NCI-H1092 (cell line): ENCODE results near the gene HDGFL3.

Experiments used
- DNase-seq: peaks from one replicate; lab custom pipeline; 2025; lab: John Stamatoyannopoulos, UW

The HDGFL3 gene

GRCh38 chr15:83123529-83123928, 84.1 kb downstream of the HDGFL3 start:
- DNase-seq = no peak

GRCh38 chr15:83119968-83120581, 87.5 kb downstream of the HDGFL3 start:
- DNase-seq = no peak

- no peak for DNase-seq
Measured at GRCh38 chr15:83118968-83119367, 88.7 kb downstream of the HDGFL3 start.

GRCh38 chr15:83118291-83118827, 89.3 kb downstream of the HDGFL3 start:
- DNase-seq = no peak

- no peak for DNase-seq
Measured at GRCh38 chr15:83115831-83116565, 91.6 kb downstream of the HDGFL3 start.

- DNase-seq = no peak
Measured at GRCh38 chr15:83115410-83115809, 92.2 kb downstream of the HDGFL3 start.

GRCh38 chr15:83114856-83115255, 92.8 kb downstream of the HDGFL3 start:
- DNase-seq = no peak

- no peak for DNase-seq
Measured at GRCh38 chr15:83113881-83114674, 93.5 kb downstream of the HDGFL3 start.

- DNase-seq = no peak
Measured at GRCh38 chr15:83112956-83113299, 94.7 kb downstream of the HDGFL3 start.

GRCh38 chr15:83112233-83112955, 95.2 kb downstream of the HDGFL3 start:
- DNase-seq = no peak

GRCh38 chr15:83111149-83111548, 96.5 kb downstream of the HDGFL3 start:
- no peak for DNase-seq

GRCh38 chr15:83110381-83110780, 97.2 kb downstream of the HDGFL3 start:
- no peak for DNase-seq

- DNase-seq = no peak
Measured at GRCh38 chr15:83109532-83109931, 98.1 kb downstream of the HDGFL3 start.

GRCh38 chr15:83108266-83109219, 99.1 kb downstream of the HDGFL3 start:
- DNase-seq = no peak

- DNase-seq = no peak
Measured at GRCh38 chr15:83107841-83108181, 99.8 kb downstream of the HDGFL3 start.

GRCh38 chr15:83106994-83107840, 100.4 kb downstream of the HDGFL3 start, which contains the start of gene TM6SF1:
TM6SF1 (plus strand) TSS chr15:83107645; CDS start chr15:83107681, 36 bp downstream.
- no peak for DNase-seq

GRCh38 chr15:83105440-83105839, 102.2 kb downstream of the HDGFL3 start:
- no peak for DNase-seq

GRCh38 chr15:83104141-83104540, 103.5 kb downstream of the HDGFL3 start:
- no peak for DNase-seq

- no peak for DNase-seq
Measured at GRCh38 chr15:83102346-83102745, 105.3 kb downstream of the HDGFL3 start.

GRCh38 chr15:83100097-83100646, 107.5 kb downstream of the HDGFL3 start:
- DNase-seq = no peak
